ENCODE measurements around the gene ZNF783.
A peak's percentile ranks its signal among the peaks of the same experiment; 100 is the strongest.

Gene ZNF783

DNA sequence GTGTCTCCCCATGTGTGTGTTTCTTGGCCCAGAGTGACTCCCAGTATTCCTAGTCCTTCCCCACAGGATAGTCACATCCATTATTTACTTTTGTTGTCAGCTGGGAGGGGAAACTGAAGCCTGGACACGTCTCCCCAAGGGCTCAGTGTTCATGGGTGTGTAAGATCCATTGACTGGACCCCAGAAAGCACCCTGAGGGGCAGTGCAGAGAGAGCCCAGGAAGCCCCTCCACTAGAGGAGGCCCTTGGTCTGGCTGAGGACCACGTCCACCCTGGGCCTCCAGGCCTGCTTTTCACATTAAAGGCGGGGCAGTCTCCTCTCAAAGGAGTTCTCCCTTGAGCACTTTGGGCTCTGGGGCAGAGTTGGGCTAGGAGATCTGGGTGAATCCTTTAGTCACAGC lies 21.3 kb downstream of the ZNF783 start:
- Histone ChIP-seq H2BK5ac (ENCODE audit: low read depth, low read length, poor library complexity, severe bottlenecking) (no peak overlapping the region), H3K4ac (ENCODE audit: low read depth in 1 of 2, low read length in 2 of 2) (no peak overlapping the region), H3K4me2 (ENCODE audit: low read length, poor library complexity, severe bottlenecking) (no peak overlapping the region), H3K79me1 (replicated peaks; ENCODE audit: low read length, poor library complexity, severe bottlenecking) (peaks cover 12% of the 10 kb centered on the region), H4K91ac (ENCODE audit: low read length) (no peak overlapping the region), H2BK15ac (ENCODE audit: low read depth, poor library complexity, severe bottlenecking) (no peak overlapping the region), H3K4me3 (ENCODE audit: insufficient read depth in 1 of 2, low read depth in 1 of 2, low read length in 2 of 2) (no peak overlapping the region), H2BK120ac (ENCODE audit: low read depth, low read length) (no peak overlapping the region), H2AK5ac (ENCODE audit: low read length, severe bottlenecking) (no peak overlapping the region), H3K18ac (ENCODE audit: low read depth in 1 of 2, low read length in 2 of 2) (no peak overlapping the region), H2AFZ (ENCODE audit: low read depth, low read length) (no peak overlapping the region), H3K23ac (ENCODE audit: low read length in 2 of 2) (no peak overlapping the region), H2BK12ac (ENCODE audit: low read length in 2 of 2) (no peak overlapping the region), H3K9ac (ENCODE audit: low read length) (no peak overlapping the region), H3K14ac (ENCODE audit: low read length in 2 of 2) (no peak overlapping the region), H3K27me3 (ENCODE audit: control insufficient read depth in 1 of 2, insufficient read depth in 1 of 2, low read length in 2 of 2) (no peaks in the 10 kb centered on the region), H3K27ac (ENCODE audit: low read length, poor library complexity, severe bottlenecking) (no peak overlapping the region), H4K8ac (ENCODE audit: low read length) (no peak overlapping the region), H3K36me3 (ENCODE audit: control insufficient read depth in 1 of 2, insufficient read depth in 2 of 2, low read depth in 1 of 2, low read length in 2 of 2) (peaks cover 54 to 63% of the 10 kb centered on the region in 2 experiments), H3K9me3 (ENCODE audit: control insufficient read depth, low read length) (no peaks in the 10 kb centered on the region), H3K4me1 (ENCODE audit: control insufficient read depth, insufficient read depth, low read depth, low read length) (peaks cover 6% of the 10 kb centered on the region)
- DNase-seq = no peak
- WGBS = 91% methylated on average over 3 of the region's 3 CpGs

DNA sequence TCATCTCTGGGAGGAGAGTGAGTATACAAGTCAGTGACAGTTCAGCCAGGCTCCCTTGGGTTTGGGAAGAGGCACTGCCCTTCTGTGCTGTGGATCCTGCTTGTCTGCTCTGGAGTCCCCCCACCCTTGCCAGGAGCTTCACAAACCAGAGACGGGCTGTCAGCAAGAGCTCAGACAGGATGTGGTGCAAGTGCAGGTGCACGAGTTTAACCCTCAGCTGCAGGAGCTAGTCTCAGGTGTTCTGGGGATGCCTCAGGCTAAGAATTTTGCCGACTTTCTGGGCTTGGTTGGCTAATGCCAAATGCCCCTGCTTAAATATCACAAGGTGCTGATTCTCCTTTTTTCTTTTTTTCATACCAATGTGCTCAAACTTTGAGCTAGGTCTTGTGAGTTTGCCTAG lies 22.3 kb downstream of the ZNF783 start:
- 77% methylated on average over 3 of the region's 3 CpGs for WGBS
- Histone ChIP-seq H2AFZ (ENCODE audit: low read depth, low read length) (no peak overlapping the region), H3K36me3 (ENCODE audit: control insufficient read depth in 1 of 2, insufficient read depth in 2 of 2, low read depth in 1 of 2, low read length in 2 of 2) (peaks cover 52 to 60% of the 10 kb centered on the region in 2 experiments), H3K4me1 (ENCODE audit: control insufficient read depth, insufficient read depth, low read depth, low read length) (peaks cover 6% of the 10 kb centered on the region), H4K91ac (ENCODE audit: low read length) (no peak overlapping the region), H3K4me3 (ENCODE audit: insufficient read depth in 1 of 2, low read depth in 1 of 2, low read length in 2 of 2) (no peak overlapping the region), H3K4ac (ENCODE audit: low read depth in 1 of 2, low read length in 2 of 2) (no peak overlapping the region), H3K27ac (ENCODE audit: low read length, poor library complexity, severe bottlenecking) (no peak overlapping the region), H2BK12ac (ENCODE audit: low read length in 2 of 2) (no peak overlapping the region), H3K4me2 (ENCODE audit: low read length, poor library complexity, severe bottlenecking) (peak overlapping the region; percentile 87), H3K79me1 (replicated peaks; ENCODE audit: low read length, poor library complexity, severe bottlenecking) (peaks cover 7% of the 10 kb centered on the region), H3K9me3 (ENCODE audit: control insufficient read depth, low read length) (no peaks in the 10 kb centered on the region), H2AK5ac (ENCODE audit: low read length, severe bottlenecking) (no peak overlapping the region), H2BK120ac (ENCODE audit: low read depth, low read length) (no peak overlapping the region), H2BK15ac (ENCODE audit: low read depth, poor library complexity, severe bottlenecking) (no peak overlapping the region), H4K8ac (ENCODE audit: low read length) (no peak overlapping the region), H2BK5ac (ENCODE audit: low read depth, low read length, poor library complexity, severe bottlenecking) (no peak overlapping the region), H3K23ac (ENCODE audit: low read length in 2 of 2) (no peak overlapping the region), H3K18ac (ENCODE audit: low read depth in 1 of 2, low read length in 2 of 2) (no peak overlapping the region), H3K27me3 (ENCODE audit: control insufficient read depth in 1 of 2, insufficient read depth in 1 of 2, low read length in 2 of 2) (no peaks in the 10 kb centered on the region), H3K14ac (ENCODE audit: low read length in 2 of 2) (no peak overlapping the region), H3K9ac (ENCODE audit: low read length) (no peak overlapping the region)
- no peak for DNase-seq

DNA sequence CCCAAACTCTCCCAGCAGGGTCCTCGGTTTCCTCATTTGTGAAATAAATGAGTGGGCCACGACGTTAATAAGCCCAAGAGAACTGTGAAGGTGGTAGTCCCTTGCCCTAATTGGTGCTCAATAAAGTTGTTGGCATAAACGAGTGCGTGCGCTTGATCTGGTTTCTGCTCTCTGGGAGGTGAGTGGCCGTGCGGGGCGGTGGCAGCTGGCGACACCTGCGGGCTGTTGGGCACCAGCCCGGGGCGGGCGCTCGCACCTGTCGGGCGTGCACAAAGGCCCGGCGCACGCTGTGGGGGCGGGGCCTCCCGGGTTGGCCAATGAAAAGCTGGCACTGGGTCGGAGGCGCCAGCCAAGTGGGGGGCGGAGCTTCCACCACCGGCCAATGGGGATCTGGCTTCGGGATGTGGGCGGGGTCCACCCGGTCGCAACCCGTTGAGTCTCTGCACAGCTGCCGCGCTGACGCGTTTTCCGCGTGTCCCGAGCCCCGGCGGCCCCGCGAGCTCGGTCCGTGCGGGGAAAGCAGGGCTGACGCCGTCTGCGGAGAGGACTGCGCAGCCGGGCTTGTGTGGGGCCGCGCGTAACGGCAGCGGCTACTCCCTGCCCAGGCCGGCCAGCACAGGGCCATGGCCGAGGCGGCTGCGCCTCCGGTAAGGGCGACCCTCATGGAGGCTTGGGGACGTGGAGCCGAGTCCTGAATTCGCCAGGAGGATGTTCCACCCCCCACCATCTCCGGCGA lies 23.0 kb downstream of the ZNF783 start:
- Histone ChIP-seq H2AFZ (ENCODE audit: low read depth, low read length) (peak overlapping the region; percentile 90), H3K27me3 (ENCODE audit: control insufficient read depth in 1 of 2, insufficient read depth in 1 of 2, low read length in 2 of 2) (no peaks in the 10 kb centered on the region), H3K4me1 (ENCODE audit: control insufficient read depth, insufficient read depth, low read depth, low read length) (peaks cover 6% of the 10 kb centered on the region), H2AK5ac (ENCODE audit: low read length, severe bottlenecking) (no peak overlapping the region), H3K9ac (ENCODE audit: low read length) (peak overlapping the region; percentile 90), H4K91ac (ENCODE audit: low read length) (no peak overlapping the region), H3K4me2 (ENCODE audit: low read length, poor library complexity, severe bottlenecking) (peak overlapping the region; percentile 87), H4K8ac (ENCODE audit: low read length) (peak overlapping the region; percentile 66), H2BK15ac (ENCODE audit: low read depth, poor library complexity, severe bottlenecking) (no peak overlapping the region), H3K14ac (ENCODE audit: low read length in 2 of 2) (peak overlapping the region in 1 of 2 experiments; percentile 95), H2BK12ac (ENCODE audit: low read length in 2 of 2) (no peak overlapping the region), H3K18ac (ENCODE audit: low read depth in 1 of 2, low read length in 2 of 2) (peak overlapping the region; percentile 4 to 83), H3K79me1 (replicated peaks; ENCODE audit: low read length, poor library complexity, severe bottlenecking) (peaks cover 7% of the 10 kb centered on the region), H3K36me3 (ENCODE audit: control insufficient read depth in 1 of 2, insufficient read depth in 2 of 2, low read depth in 1 of 2, low read length in 2 of 2) (peaks cover 58 to 65% of the 10 kb centered on the region in 2 experiments), H3K23ac (ENCODE audit: low read length in 2 of 2) (peak overlapping the region in 1 of 2 experiments; percentile 46), H2BK5ac (ENCODE audit: low read depth, low read length, poor library complexity, severe bottlenecking) (no peak overlapping the region), H3K27ac (ENCODE audit: low read length, poor library complexity, severe bottlenecking) (no peak overlapping the region), H3K4me3 (ENCODE audit: insufficient read depth in 1 of 2, low read depth in 1 of 2, low read length in 2 of 2) (peak overlapping the region; percentile 82 to 85), H3K9me3 (ENCODE audit: control insufficient read depth, low read length) (no peaks in the 10 kb centered on the region), H2BK120ac (ENCODE audit: low read depth, low read length) (no peak overlapping the region), H3K4ac (ENCODE audit: low read depth in 1 of 2, low read length in 2 of 2) (peak overlapping the region in 1 of 2 experiments; percentile 28)
- 3% methylated on average over 63 of the region's 66 CpGs for WGBS
- DNase-seq = peak; percentile 88

DNA sequence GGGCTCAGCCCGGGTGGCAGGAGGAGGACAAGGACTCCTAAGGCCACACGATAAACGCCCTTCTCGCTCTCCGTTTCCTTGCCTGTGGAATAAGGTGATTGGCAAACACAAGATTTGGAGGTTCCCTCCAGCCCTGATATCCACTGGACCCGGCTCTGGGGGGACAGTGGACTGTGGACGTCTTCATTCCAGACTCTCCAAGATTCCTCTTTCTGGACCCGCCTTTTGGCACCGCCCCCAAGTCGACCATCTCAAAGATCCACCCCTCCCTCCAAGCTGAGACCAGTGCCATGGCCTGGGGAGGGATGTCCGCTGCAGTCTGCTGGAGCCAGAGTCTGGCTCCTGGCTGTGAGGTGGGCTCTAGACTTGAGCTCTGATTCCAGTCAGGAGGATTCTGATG lies 23.6 kb downstream of the ZNF783 start:
- Histone ChIP-seq H2BK12ac (ENCODE audit: low read length in 2 of 2) (no peak overlapping the region), H3K23ac (ENCODE audit: low read length in 2 of 2) (no peak overlapping the region), H3K4ac (ENCODE audit: low read depth in 1 of 2, low read length in 2 of 2) (peak overlapping the region in 1 of 2 experiments; percentile 17), H3K9ac (ENCODE audit: low read length) (peak overlapping the region; percentile 90), H3K27me3 (ENCODE audit: control insufficient read depth in 1 of 2, insufficient read depth in 1 of 2, low read length in 2 of 2) (no peaks in the 10 kb centered on the region), H3K79me1 (replicated peaks; ENCODE audit: low read length, poor library complexity, severe bottlenecking) (peaks cover 8% of the 10 kb centered on the region), H2AK5ac (ENCODE audit: low read length, severe bottlenecking) (no peak overlapping the region), H3K4me1 (ENCODE audit: control insufficient read depth, insufficient read depth, low read depth, low read length) (peaks cover 6% of the 10 kb centered on the region), H2BK15ac (ENCODE audit: low read depth, poor library complexity, severe bottlenecking) (no peak overlapping the region), H3K27ac (ENCODE audit: low read length, poor library complexity, severe bottlenecking) (no peak overlapping the region), H4K91ac (ENCODE audit: low read length) (no peak overlapping the region), H2AFZ (ENCODE audit: low read depth, low read length) (peak overlapping the region; percentile 90), H2BK120ac (ENCODE audit: low read depth, low read length) (no peak overlapping the region), H4K8ac (ENCODE audit: low read length) (no peak overlapping the region), H2BK5ac (ENCODE audit: low read depth, low read length, poor library complexity, severe bottlenecking) (no peak overlapping the region), H3K4me3 (ENCODE audit: insufficient read depth in 1 of 2, low read depth in 1 of 2, low read length in 2 of 2) (peak overlapping the region; percentile 82 to 85), H3K18ac (ENCODE audit: low read depth in 1 of 2, low read length in 2 of 2) (peak overlapping the region; percentile 4 to 83), H3K9me3 (ENCODE audit: control insufficient read depth, low read length) (no peaks in the 10 kb centered on the region), H3K14ac (ENCODE audit: low read length in 2 of 2) (peak overlapping the region in 1 of 2 experiments; percentile 95), H3K36me3 (ENCODE audit: control insufficient read depth in 1 of 2, insufficient read depth in 2 of 2, low read depth in 1 of 2, low read length in 2 of 2) (peaks cover 58 to 62% of the 10 kb centered on the region in 2 experiments), H3K4me2 (ENCODE audit: low read length, poor library complexity, severe bottlenecking) (peak overlapping the region; percentile 87)
- WGBS = 5% methylated on average over 11 of the region's 11 CpGs
- DNase-seq = peak; percentile 50

Data from mesenchymal stem cell (in vitro differentiated cells and primary cell).